NT2/D1 (cell line): ENCODE data around the gene PLCB1.

Source experiments
- SUZ12 ChIP-seq: IDR thresholded peaks from 2 replicates; pipeline ENCODE4 v1.6.1; 2011; ENCODE audit not compliant: insufficient read length, insufficient read depth; ENCODE audit errors: extremely low read depth
- YY1 ChIP-seq: IDR thresholded peaks from 2 replicates; pipeline ENCODE4 v1.6.1; 2011; ENCODE audit not compliant: insufficient read length, insufficient read depth
- ZNF274 ChIP-seq: IDR thresholded peaks from 2 replicates; pipeline ENCODE4 v1.6.1; 2011; ENCODE audit warnings: mild to moderate bottlenecking, low read depth, low read length

GRCh38 chr20:8581446-8582183 is 449.5 kb downstream of the PLCB1 start:
- no peak for TF ChIP-seq ZNF274
- TF ChIP-seq YY1 = no peak
- no peak for TF ChIP-seq SUZ12
